ENCODE data around the gene UBE3B.

GRCh38 chr12:109495012-109495411, 17.6 kb downstream of the UBE3B start:
- TF ChIP-seq POLR2AphosphoS5 (IDR thresholded peaks at IDR 0.05; ENCODE audit: low read depth, low read length) (no peak), POLR2A (IDR thresholded peaks at IDR 0.05; ENCODE audit: low read depth, low read length) (no peak), TAF1 (IDR thresholded peaks at IDR 0.05; ENCODE audit: borderline replicate concordance, low read depth, low read length) (no peak)
